H1 (cell line): ENCODE data around the gene ABHD1. TPM values are rescaled to one million over a fixed set of nuclear protein-coding genes. Genes with fewer than 3 reads are reported as not detected.
"Not testable (repeated sequence)": the region's sequence is repeated elsewhere in the genome, so short reads cannot be mapped to it uniquely, and the experiment has no call there.

Experiments
- CTCF ChIA-PET: fragments of 300-600 bp; sonication (Branson Sonifier 250); formaldehyde crosslinking; loops from one replicate; lab custom pipeline; 2021; ENCODE audit not compliant: partially characterized antibody; lab: Charles Lee
- POLR2A ChIA-PET: fragments of 300-600 bp; sonication (Branson Sonifier 250); formaldehyde crosslinking; loops from one replicate; lab custom pipeline; 2021; ENCODE audit warnings: inconsistent platforms; ENCODE audit not compliant: partially characterized antibody; lab: Charles Lee
- DNase-seq, 2 experiments: peaks; one replicate each; pipeline versions ENCODE4 v3.0.0 to v3.0.0-alpha.2; 2010 to 2022; ENCODE audit warnings: low spot score in 2 of 2, low read depth in 1 of 2, mixed read lengths in 1 of 2
- FAIRE-seq: peaks from 2 replicates; lab custom pipeline; 2011; peaks lifted over from hg19 to GRCh38; lab: Jason Lieb, UNC
- H2AFZ ChIP-seq: 2 replicates; pipeline ENCODE4 v1.8.1; 2012; ENCODE audit warnings: low read length, inconsistent platforms
- H2AK5ac ChIP-seq: 2 replicates; pipeline ENCODE4 v1.6.1; 2013; ENCODE audit warnings: low read depth, low read length
- H2BK120ac ChIP-seq: replicated peaks from 2 replicates; pipeline ENCODE3; 2013; ENCODE audit warnings: low read depth, low read length, inconsistent platforms
- H2BK12ac ChIP-seq: 2 replicates; pipeline ENCODE4 v1.6.1; 2013; ENCODE audit warnings: low read depth, low read length
- H2BK15ac ChIP-seq: 2 replicates; pipeline ENCODE4 v1.6.1; 2013; ENCODE audit warnings: low read length
- H2BK20ac ChIP-seq: 2 replicates; pipeline ENCODE4 v1.6.1; 2013; ENCODE audit warnings: low read length
- H2BK5ac ChIP-seq: 2 replicates; pipeline ENCODE4 v1.6.1; 2013; ENCODE audit warnings: low read depth, low read length
- H3K14ac ChIP-seq: 2 replicates; pipeline ENCODE4 v1.6.1; 2013; ENCODE audit warnings: inconsistent platforms; ENCODE audit not compliant: insufficient read length
- H3K18ac ChIP-seq: 2 replicates; pipeline ENCODE4 v1.6.1; 2013; ENCODE audit warnings: low read length; ENCODE audit errors: extremely low read depth
- H3K23ac ChIP-seq: 2 replicates; pipeline ENCODE4 v1.6.1; 2013; ENCODE audit warnings: inconsistent platforms; ENCODE audit not compliant: insufficient read length
- H3K23me2 ChIP-seq: 2 replicates; pipeline ENCODE4 v1.6.1; 2013; ENCODE audit warnings: low read depth, low read length
- H3K27ac ChIP-seq: 2 replicates; pipeline ENCODE4 v1.6.1; 2011; ENCODE audit warnings: low read depth, low read length, inconsistent platforms
- H3K27me3 ChIP-seq, 4 experiments: replicated peaks in 1 of 4; 1 replicate in 1 of 4; 2 replicates in 3 of 4; pipeline versions ENCODE4 v1.6.1 to v1.8.1; 2011 to 2013; ENCODE audit warnings: low read length in 3 of 4, mild to moderate bottlenecking in 3 of 4, inconsistent platforms in 2 of 4, mixed read lengths in 2 of 4, moderate library complexity in 1 of 4; ENCODE audit not compliant: control insufficient read depth in 3 of 4, insufficient read depth in 3 of 4; ENCODE audit errors: extremely low read depth in 1 of 4
- H3K36me3 ChIP-seq, 4 experiments: 2 replicates each; pipeline versions ENCODE4 v1.6.1 to v1.8.1; 2011 to 2013; ENCODE audit warnings: mild to moderate bottlenecking in 4 of 4, low read length in 3 of 4, moderate library complexity in 2 of 4, control low read depth in 1 of 4, inconsistent platforms in 1 of 4; ENCODE audit not compliant: insufficient read depth in 4 of 4, control insufficient read depth in 2 of 4
- H3K4ac ChIP-seq: replicated peaks from 2 replicates; pipeline ENCODE3; 2013; ENCODE audit warnings: low read length, low read depth, mixed read lengths, inconsistent platforms; ENCODE audit not compliant: insufficient read length
- H3K4me1 ChIP-seq, 4 experiments: replicated peaks in 1 of 4; 1 replicate in 1 of 4; 2 replicates in 3 of 4; pipeline versions ENCODE4 v1.6.1 to v1.8.1; 2011 to 2013; ENCODE audit warnings: low read length in 3 of 4, inconsistent platforms in 2 of 4, mixed read lengths in 1 of 4; ENCODE audit not compliant: insufficient read depth in 4 of 4, control insufficient read depth in 3 of 4
- H3K4me2 ChIP-seq, 2 experiments: 2 replicates each; pipeline versions ENCODE4 v1.6.1 to v1.8.1; 2011 to 2013; ENCODE audit warnings: low read depth in 2 of 2, low read length in 2 of 2, control low read depth in 1 of 2, inconsistent platforms in 1 of 2, mild to moderate bottlenecking in 1 of 2; ENCODE audit not compliant: insufficient read depth in 1 of 2
- H3K4me3 ChIP-seq, 4 experiments: fragments of 200-600, 300-600 bp in 1 of 4; sonication (generic), shearing (Covaris generic), sonication (Bioruptor Twin) in 1 of 4; 2 replicates each; pipeline versions ENCODE4 v1.5.1 to v1.8.1; 2011 to 2016; ENCODE audit warnings: low read length in 4 of 4, low read depth in 3 of 4, control low read depth in 2 of 4, inconsistent platforms in 2 of 4, mild to moderate bottlenecking in 2 of 4, mixed read lengths in 1 of 4, moderate library complexity in 1 of 4; ENCODE audit not compliant: insufficient read depth in 2 of 4; ENCODE audit errors: extremely low read depth in 1 of 4
- H3K56ac ChIP-seq: replicated peaks from 2 replicates; pipeline ENCODE3; 2013; ENCODE audit warnings: low read depth, mild to moderate bottlenecking, mixed read lengths, low read length, inconsistent platforms; ENCODE audit not compliant: insufficient read length
- H3K79me1 ChIP-seq: 2 replicates; pipeline ENCODE4 v1.6.1; 2013; ENCODE audit warnings: low read depth, low read length, control low read depth
- H3K79me2 ChIP-seq, 2 experiments: 2 replicates each; pipeline versions ENCODE4 v1.6.1 to v1.8.1; 2012 to 2013; ENCODE audit warnings: low read length in 2 of 2, mild to moderate bottlenecking in 2 of 2, inconsistent platforms in 1 of 2; ENCODE audit not compliant: insufficient read depth in 2 of 2, control insufficient read depth in 1 of 2
- H3K9ac ChIP-seq, 4 experiments: replicated peaks in 1 of 4; 1 replicate in 1 of 4; 2 replicates in 3 of 4; pipeline versions ENCODE4 v1.6.1 to v1.8.1; 2011 to 2013; ENCODE audit warnings: low read depth in 3 of 4, low read length in 3 of 4, control low read depth in 2 of 4, mild to moderate bottlenecking in 2 of 4, moderate library complexity in 2 of 4, inconsistent platforms in 1 of 4; ENCODE audit errors: extremely low read depth in 1 of 4
- H3K9me3 ChIP-seq, 2 experiments: 2 replicates each; pipeline versions ENCODE4 v1.6.1 to v1.8.1; 2012 to 2013; ENCODE audit warnings: mild to moderate bottlenecking in 2 of 2, moderate library complexity in 2 of 2, control low read depth in 1 of 2, inconsistent platforms in 1 of 2, low read depth in 1 of 2, low read length in 1 of 2, mixed read lengths in 1 of 2; ENCODE audit not compliant: insufficient read depth in 2 of 2
- H4K20me1 ChIP-seq, 2 experiments: replicated peaks in 1 of 2; 2 replicates each; pipeline versions ENCODE3 to v1.8.1; 2011 to 2013; ENCODE audit warnings: inconsistent platforms in 2 of 2, low read length in 2 of 2, mild to moderate bottlenecking in 1 of 2; ENCODE audit not compliant: insufficient read depth in 2 of 2, control insufficient read depth in 1 of 2
- H4K5ac ChIP-seq: 2 replicates; pipeline ENCODE4 v1.6.1; 2013; ENCODE audit warnings: low read length, low read depth, mixed read lengths, inconsistent platforms; ENCODE audit not compliant: insufficient read length
- H4K8ac ChIP-seq: 2 replicates; pipeline ENCODE4 v1.8.0; 2013; ENCODE audit warnings: mild to moderate bottlenecking, moderate library complexity, low read length, inconsistent platforms; ENCODE audit not compliant: insufficient read depth; ENCODE audit errors: extremely low read depth
- H4K91ac ChIP-seq: replicated peaks from 2 replicates; pipeline ENCODE3; 2013; ENCODE audit warnings: low read length, mixed read lengths, inconsistent platforms; ENCODE audit not compliant: insufficient read length
- ATF3 ChIP-seq: IDR thresholded peaks from 2 replicates; pipeline ENCODE4 v1.6.1; 2011; ENCODE audit warnings: low read depth, mild to moderate bottlenecking, low read length; ENCODE audit not compliant: insufficient read depth
- BACH1 ChIP-seq: IDR thresholded peaks from 2 replicates; pipeline ENCODE4 v1.6.1; 2012; ENCODE audit warnings: low read length, improper control_type of control experiment
- CBX5 ChIP-seq: fragments of 300-800, 300-1000 bp; sonication (generic); IDR thresholded peaks from 2 replicates; pipeline ENCODE4 v1.7.1; 2016; ENCODE audit warnings: antibody characterized with exemption, low read length, low read depth
- CTBP2 ChIP-seq: IDR thresholded peaks from 2 replicates; pipeline ENCODE4 v1.7.0; 2011; ENCODE audit warnings: borderline replicate concordance, mild to moderate bottlenecking, moderate library complexity, mixed read lengths, low read length; ENCODE audit not compliant: insufficient read depth, insufficient read length
- EZH2 ChIP-seq: fragments of 200-600 bp; sonication (generic); IDR thresholded peaks from 2 replicates; pipeline ENCODE4 v1.7.1; 2012; ENCODE audit warnings: low read depth, mild to moderate bottlenecking, moderate library complexity, low read length, inconsistent platforms; ENCODE audit not compliant: severe bottlenecking
- POLR2AphosphoS5 ChIP-seq: IDR thresholded peaks from 2 replicates; pipeline ENCODE4 v1.6.1; 2011; ENCODE audit warnings: low read depth, low read length
- RBBP5 ChIP-seq: IDR thresholded peaks from 2 replicates; pipeline ENCODE4 v1.7.1; 2012; ENCODE audit warnings: low read depth, mild to moderate bottlenecking, inconsistent platforms, low read length, moderate library complexity, borderline replicate concordance
- RFX5 ChIP-seq: IDR thresholded peaks from 2 replicates; pipeline ENCODE4 v1.6.1; 2011; ENCODE audit warnings: low read depth, low read length, improper control_type of control experiment, borderline replicate concordance
- SIN3A ChIP-seq, 2 experiments: IDR thresholded peaks in 1 of 2; conservative IDR thresholded peaks in 1 of 2; 2 replicates each; pipeline ENCODE4 v1.6.1; 2011 to 2012; ENCODE audit warnings: low read length in 2 of 2, improper control_type of control experiment in 1 of 2, low read depth in 1 of 2, mild to moderate bottlenecking in 1 of 2
- WGBS, 2 experiments: shearing (Covaris generic) in 1 of 2; methylation state at CpG; one replicate each; pipeline versions ENCODE4 v1.1.6 to v1.1.7; 2013 to 2015; ENCODE audit warnings: low lambda C conversion rate in 2 of 2, mixed read lengths in 2 of 2, inconsistent platforms in 1 of 2, low coverage in 1 of 2, missing lambda C conversion rate in 1 of 2; ENCODE audit not compliant: insufficient replicate concordance in 2 of 2, insufficient coverage in 1 of 2, insufficient read length in 1 of 2; ENCODE audit errors: extremely low coverage in 1 of 2, missing lambda C conversion rate in 1 of 2; 5-methylcytosine and 5-hydroxymethylcytosine counted together
- polyA plus RNA-seq, 7 experiments: library from polyadenylated mRNA; depleted of rRNA in 3 of 7; stranded (reverse) in 5 of 7; unstranded in 2 of 7; fragments of >200 nt in 5 of 7; fragments of 200-250 nt in 2 of 7; gene quantifications; 1 replicate in 5 of 7; 2 replicates in 1 of 7; 4 replicates in 1 of 7; pipeline versions ENCODE4 v1.2.1 to v1.2.3, GENCODE V29; 2011 to 2013; ENCODE audit warnings: missing spikeins in 2 of 7, mixed read lengths in 2 of 7
- total RNA-seq: library from RNA; stranded (reverse); fragmentation: NEBNext Ultra II Directional; extraction: Animal tissue kit (Norgen Biotek cat#: 25700); gene quantifications from 2 replicates; pipeline ENCODE4 v1.2.1, GENCODE V29; 2021

ABHD1 gene
- total and polyA plus RNA-seq, 2 of the 8 experiments (the other 6 are each of a cell fraction or from before 2014, with no cell fraction given) = 0.20 to 1.1 TPM

DNA sequence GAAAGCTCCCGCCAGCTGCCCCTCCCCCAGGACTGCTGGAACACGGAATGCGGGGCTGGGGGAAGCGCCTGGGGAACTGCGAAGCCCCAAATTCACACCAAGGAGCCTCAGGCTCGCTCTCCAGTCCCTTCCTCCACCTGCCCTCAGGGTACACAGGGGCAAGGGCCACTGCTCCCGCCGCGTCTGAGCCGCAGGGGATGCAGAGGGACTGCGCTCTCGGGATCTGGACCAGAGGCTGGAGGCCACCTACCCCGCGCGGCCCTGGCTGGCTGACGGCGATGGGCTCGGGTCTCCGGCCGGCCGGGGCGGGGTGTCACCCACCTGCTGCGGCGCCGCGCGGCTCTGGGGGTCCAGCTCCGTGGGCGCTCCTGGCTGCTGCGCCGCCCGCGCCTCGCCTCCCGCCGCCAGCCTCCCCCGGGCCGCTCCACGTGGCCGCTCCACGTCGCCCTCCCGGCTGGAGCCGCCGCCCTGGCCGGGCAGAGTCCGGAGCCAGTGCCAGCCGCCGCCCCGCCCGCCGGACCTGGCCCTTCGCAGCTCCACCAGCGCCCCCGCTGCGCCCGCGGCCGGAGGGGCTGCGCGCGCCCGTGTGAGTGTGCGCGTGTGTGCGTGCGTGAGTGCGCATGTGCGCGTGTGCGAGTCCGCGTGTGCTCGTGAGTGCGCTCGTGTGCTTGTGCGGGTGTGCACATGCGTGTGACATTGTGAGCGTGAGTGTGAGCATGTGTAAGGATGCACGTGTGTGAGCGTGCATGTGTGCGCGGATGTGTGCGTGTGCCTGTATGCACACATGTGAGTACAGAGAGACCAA lies 4.9 kb upstream of the ABHD1 start, which contains the start of gene CGREF1 (continued):
- TF ChIP-seq SIN3A (conservative IDR thresholded peaks at IDR 0.05 in 1 of 2, IDR thresholded peaks at IDR 0.05 in 1 of 2; ENCODE audit: low read depth in 1 of 2, low read length in 2 of 2) (no peak), CBX5 (no peak), ATF3 (no peak), RFX5 (no peak), CTBP2 (peak; percentile 37), POLR2AphosphoS5 (no peak), EZH2 (peak; percentile 48), RBBP5 (no peak; the same call in 1 of the 2 replicates), BACH1 (peak; percentile 24; the same call in 1 of the 2 replicates)

GRCh38 chr2:27119330-27119670 lies 4.3 kb upstream of the ABHD1 start:
- H3K18ac ChIP-seq, H3K79me2 ChIP-seq, H3K79me1 ChIP-seq, H2BK5ac ChIP-seq, H3K4ac ChIP-seq, FAIRE-seq, H2BK120ac ChIP-seq, H3K9me3 ChIP-seq, H3K56ac ChIP-seq, H4K8ac ChIP-seq, H3K27ac ChIP-seq, H3K36me3 ChIP-seq, DNase-seq, H2AFZ ChIP-seq, H4K20me1 ChIP-seq, H3K14ac ChIP-seq: not testable (repeated sequence)
- peak overlapping the region; percentile 40 to 68 (median 52); a peak in 7 of 8 replicates for H3K4me3 ChIP-seq
- H2AK5ac ChIP-seq = peak overlapping the region; percentile 92
- peaks cover 8 to 63% (median 45%) of the 10 kb centered on the region in 4 experiments for H3K27me3 ChIP-seq
- peak overlapping the region; percentile 59 for H3K23ac ChIP-seq
- peak overlapping the region; percentile 34 for H2BK15ac ChIP-seq
- H3K9ac ChIP-seq = peak overlapping the region in 2 of 4 experiments; percentile 33 to 64; a peak in 2 of 7 replicates
- peak overlapping the region; percentile 80; the same call in 1 of the 2 replicates for H2BK12ac ChIP-seq
- H2BK20ac ChIP-seq = peak overlapping the region; percentile 18; the same call in 1 of the 2 replicates
- peak overlapping the region; percentile 40 for H4K91ac ChIP-seq
- peaks cover 15% of the 10 kb centered on the region for H3K23me2 ChIP-seq
- ChIA-PET CTCF (interaction anchor here (1.1 to 1.9 kb wide), 3 partner anchors 12 to 17 kb away, joined by 4 to 5 read pairs (median 4); no protein-coding TSS in a partner anchor), POLR2A (interaction anchor here (1.3 to 1.5 kb wide), 3 partner anchors 9 to 64 kb away, joined by 3 to 5 read pairs (median 4); partner anchors contain the start of gene PREB)
- peak overlapping the region; percentile 94 to 98 for H3K4me2 ChIP-seq
- WGBS, 2 experiments = 82% methylated on average over 8 of the region's 8 CpGs; no CpG with 5 or more reads in 1 of the 2 experiments
- peaks cover 0 to 19% (median 12%) of the 10 kb centered on the region in 4 experiments; a peak in 6 of 7 replicates for H3K4me1 ChIP-seq
- H4K5ac ChIP-seq = peak overlapping the region; percentile 62
